DND-41 (cell line): ENCODE measurements around the gene SERPINE2.

Source experiments
- EZH2 ChIP-seq: IDR thresholded peaks from 3 replicates; pipeline ENCODE4 v1.6.1; 2012; ENCODE audit warnings: borderline replicate concordance, low read depth, mild to moderate bottlenecking, moderate library complexity, low read length, inconsistent platforms; ENCODE audit not compliant: severe bottlenecking
- TF ChIP-seq, protein P1 (sequence below): IDR thresholded peaks from 2 replicates; pipeline ENCODE4 v1.5.1; 2012; ENCODE audit warnings: borderline replicate concordance, low read length, moderate library complexity, mild to moderate bottlenecking; ENCODE audit not compliant: poor library complexity, severe bottlenecking; ENCODE audit errors: extremely low read depth

DNA sequence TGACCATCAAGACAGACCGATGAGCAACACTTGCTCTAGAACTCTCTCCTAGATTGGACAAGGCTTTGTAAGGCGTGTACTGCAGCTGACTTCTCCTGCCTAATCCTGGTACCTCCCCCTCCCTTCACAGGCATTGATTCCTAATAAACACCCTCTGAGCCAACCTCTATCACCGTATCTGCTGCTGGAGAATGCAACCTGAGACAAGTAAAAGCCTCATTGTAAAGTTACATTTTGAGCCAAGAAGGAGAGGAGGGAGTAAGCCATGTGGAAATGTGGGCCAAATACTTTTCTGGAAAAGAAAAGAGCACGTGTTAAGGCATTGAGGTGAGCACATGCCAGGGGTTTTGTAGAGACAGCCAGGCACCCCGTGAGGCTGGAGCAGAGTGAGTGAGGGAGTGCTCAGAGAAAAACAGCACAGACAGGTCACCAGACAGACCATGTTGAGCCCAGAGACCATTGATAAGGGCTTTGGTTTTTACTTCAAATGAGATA lies 91.3 kb downstream of the SERPINE2 start:
- TF ChIP-seq, protein P1, sequence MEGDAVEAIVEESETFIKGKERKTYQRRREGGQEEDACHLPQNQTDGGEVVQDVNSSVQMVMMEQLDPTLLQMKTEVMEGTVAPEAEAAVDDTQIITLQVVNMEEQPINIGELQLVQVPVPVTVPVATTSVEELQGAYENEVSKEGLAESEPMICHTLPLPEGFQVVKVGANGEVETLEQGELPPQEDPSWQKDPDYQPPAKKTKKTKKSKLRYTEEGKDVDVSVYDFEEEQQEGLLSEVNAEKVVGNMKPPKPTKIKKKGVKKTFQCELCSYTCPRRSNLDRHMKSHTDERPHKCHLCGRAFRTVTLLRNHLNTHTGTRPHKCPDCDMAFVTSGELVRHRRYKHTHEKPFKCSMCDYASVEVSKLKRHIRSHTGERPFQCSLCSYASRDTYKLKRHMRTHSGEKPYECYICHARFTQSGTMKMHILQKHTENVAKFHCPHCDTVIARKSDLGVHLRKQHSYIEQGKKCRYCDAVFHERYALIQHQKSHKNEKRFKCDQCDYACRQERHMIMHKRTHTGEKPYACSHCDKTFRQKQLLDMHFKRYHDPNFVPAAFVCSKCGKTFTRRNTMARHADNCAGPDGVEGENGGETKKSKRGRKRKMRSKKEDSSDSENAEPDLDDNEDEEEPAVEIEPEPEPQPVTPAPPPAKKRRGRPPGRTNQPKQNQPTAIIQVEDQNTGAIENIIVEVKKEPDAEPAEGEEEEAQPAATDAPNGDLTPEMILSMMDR = no peak
- TF ChIP-seq EZH2 = no peak
